ENCODE data around the gene CEP112. TPM values are rescaled to one million over a fixed set of nuclear protein-coding genes. Genes with fewer than 3 reads are reported as not detected.

The CEP112 gene
- total and polyA plus RNA-seq, 2 of the 13 experiments (the other 11 are each of a cell fraction or from before 2014, with no cell fraction given), result 1.2 to 3.4 TPM

DNA sequence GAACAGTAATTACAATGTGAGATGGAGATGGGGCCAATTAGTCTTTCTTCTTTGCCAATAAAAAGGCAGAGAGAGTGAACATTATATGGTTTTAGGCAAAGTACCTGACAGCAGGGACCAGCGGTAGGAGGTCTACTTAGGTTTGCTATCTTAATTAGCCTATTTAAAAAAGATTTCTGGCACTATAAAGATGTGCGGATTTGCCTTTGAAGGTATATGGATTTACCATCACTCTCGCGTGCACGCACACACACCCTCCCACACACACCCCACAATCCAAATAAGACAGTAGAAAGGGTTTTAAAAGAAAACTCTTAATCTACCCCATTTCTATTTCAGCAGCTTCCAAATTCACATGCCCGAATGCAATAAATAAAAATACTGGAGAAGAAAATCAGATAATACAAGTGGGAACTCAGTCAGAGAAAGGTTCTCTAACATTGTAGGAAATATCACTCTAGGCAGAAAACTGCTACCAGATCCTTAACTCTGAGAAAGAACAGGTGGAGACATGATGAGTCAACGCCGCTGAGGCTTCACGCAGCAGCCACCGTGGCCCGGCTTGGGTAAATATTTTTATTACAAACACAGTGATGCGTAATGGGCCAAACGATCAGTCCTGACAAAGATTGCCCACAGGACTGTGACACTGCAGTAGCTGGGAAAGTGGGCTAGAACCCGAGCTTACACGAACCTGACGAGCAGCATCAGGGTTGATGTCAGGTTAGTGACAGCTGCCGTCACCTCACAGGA lies 563.9 kb downstream of the CEP112 start (continued):
- TF ChIP-seq, protein P1, sequence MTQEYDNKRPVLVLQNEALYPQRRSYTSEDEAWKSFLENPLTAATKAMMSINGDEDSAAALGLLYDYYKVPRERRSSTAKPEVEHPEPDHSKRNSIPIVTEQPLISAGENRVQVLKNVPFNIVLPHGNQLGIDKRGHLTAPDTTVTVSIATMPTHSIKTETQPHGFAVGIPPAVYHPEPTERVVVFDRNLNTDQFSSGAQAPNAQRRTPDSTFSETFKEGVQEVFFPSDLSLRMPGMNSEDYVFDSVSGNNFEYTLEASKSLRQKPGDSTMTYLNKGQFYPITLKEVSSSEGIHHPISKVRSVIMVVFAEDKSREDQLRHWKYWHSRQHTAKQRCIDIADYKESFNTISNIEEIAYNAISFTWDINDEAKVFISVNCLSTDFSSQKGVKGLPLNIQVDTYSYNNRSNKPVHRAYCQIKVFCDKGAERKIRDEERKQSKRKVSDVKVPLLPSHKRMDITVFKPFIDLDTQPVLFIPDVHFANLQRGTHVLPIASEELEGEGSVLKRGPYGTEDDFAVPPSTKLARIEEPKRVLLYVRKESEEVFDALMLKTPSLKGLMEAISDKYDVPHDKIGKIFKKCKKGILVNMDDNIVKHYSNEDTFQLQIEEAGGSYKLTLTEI (CRISPR knock-in tag; conservative IDR thresholded peaks at IDR 0.05), result no peak
- TF ChIP-seq, protein P2, sequence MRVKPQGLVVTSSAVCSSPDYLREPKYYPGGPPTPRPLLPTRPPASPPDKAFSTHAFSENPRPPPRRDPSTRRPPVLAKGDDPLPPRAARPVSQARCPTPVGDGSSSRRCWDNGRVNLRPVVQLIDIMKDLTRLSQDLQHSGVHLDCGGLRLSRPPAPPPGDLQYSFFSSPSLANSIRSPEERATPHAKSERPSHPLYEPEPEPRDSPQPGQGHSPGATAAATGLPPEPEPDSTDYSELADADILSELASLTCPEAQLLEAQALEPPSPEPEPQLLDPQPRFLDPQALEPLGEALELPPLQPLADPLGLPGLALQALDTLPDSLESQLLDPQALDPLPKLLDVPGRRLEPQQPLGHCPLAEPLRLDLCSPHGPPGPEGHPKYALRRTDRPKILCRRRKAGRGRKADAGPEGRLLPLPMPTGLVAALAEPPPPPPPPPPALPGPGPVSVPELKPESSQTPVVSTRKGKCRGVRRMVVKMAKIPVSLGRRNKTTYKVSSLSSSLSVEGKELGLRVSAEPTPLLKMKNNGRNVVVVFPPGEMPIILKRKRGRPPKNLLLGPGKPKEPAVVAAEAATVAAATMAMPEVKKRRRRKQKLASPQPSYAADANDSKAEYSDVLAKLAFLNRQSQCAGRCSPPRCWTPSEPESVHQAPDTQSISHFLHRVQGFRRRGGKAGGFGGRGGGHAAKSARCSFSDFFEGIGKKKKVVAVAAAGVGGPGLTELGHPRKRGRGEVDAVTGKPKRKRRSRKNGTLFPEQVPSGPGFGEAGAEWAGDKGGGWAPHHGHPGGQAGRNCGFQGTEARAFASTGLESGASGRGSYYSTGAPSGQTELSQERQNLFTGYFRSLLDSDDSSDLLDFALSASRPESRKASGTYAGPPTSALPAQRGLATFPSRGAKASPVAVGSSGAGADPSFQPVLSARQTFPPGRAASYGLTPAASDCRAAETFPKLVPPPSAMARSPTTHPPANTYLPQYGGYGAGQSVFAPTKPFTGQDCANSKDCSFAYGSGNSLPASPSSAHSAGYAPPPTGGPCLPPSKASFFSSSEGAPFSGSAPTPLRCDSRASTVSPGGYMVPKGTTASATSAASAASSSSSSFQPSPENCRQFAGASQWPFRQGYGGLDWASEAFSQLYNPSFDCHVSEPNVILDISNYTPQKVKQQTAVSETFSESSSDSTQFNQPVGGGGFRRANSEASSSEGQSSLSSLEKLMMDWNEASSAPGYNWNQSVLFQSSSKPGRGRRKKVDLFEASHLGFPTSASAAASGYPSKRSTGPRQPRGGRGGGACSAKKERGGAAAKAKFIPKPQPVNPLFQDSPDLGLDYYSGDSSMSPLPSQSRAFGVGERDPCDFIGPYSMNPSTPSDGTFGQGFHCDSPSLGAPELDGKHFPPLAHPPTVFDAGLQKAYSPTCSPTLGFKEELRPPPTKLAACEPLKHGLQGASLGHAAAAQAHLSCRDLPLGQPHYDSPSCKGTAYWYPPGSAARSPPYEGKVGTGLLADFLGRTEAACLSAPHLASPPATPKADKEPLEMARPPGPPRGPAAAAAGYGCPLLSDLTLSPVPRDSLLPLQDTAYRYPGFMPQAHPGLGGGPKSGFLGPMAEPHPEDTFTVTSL (CRISPR knock-in tag; IDR thresholded peaks at IDR 0.05; ENCODE audit: borderline replicate concordance), result peak; percentile 64; the same call in 1 of the 2 replicates
- TF ChIP-seq HHEX (CRISPR knock-in tag; IDR thresholded peaks at IDR 0.05), result no peak
- TF ChIP-seq, protein P3, sequence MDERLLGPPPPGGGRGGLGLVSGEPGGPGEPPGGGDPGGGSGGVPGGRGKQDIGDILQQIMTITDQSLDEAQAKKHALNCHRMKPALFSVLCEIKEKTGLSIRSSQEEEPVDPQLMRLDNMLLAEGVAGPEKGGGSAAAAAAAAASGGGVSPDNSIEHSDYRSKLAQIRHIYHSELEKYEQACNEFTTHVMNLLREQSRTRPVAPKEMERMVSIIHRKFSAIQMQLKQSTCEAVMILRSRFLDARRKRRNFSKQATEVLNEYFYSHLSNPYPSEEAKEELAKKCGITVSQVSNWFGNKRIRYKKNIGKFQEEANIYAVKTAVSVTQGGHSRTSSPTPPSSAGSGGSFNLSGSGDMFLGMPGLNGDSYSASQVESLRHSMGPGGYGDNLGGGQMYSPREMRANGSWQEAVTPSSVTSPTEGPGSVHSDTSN (CRISPR knock-in tag; IDR thresholded peaks at IDR 0.05), result no peak
- no peak for TF ChIP-seq KLF9 (CRISPR knock-in tag; IDR thresholded peaks at IDR 0.05; ENCODE audit: low read depth)
- TF ChIP-seq ZFP37 (CRISPR knock-in tag; IDR thresholded peaks at IDR 0.05; ENCODE audit: borderline replicate concordance), result no peak
- TF ChIP-seq, protein P4, sequence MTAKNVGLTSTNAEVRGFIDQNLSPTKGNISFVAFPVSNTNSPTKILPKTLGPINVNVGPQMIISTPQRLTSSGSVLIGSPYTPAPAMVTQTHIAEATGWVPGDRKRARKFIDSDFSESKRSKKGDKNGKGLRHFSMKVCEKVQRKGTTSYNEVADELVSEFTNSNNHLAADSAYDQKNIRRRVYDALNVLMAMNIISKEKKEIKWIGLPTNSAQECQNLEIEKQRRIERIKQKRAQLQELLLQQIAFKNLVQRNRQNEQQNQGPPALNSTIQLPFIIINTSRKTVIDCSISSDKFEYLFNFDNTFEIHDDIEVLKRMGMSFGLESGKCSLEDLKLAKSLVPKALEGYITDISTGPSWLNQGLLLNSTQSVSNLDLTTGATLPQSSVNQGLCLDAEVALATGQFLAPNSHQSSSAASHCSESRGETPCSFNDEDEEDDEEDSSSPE (CRISPR knock-in tag; IDR thresholded peaks at IDR 0.05), result no peak
- TF ChIP-seq RORA (CRISPR knock-in tag; IDR thresholded peaks at IDR 0.05), result no peak
- TF ChIP-seq, protein P5, sequence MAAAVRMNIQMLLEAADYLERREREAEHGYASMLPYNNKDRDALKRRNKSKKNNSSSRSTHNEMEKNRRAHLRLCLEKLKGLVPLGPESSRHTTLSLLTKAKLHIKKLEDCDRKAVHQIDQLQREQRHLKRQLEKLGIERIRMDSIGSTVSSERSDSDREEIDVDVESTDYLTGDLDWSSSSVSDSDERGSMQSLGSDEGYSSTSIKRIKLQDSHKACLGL (CRISPR knock-in tag; IDR thresholded peaks at IDR 0.05), result no peak
- TF ChIP-seq HES4 (CRISPR knock-in tag; IDR thresholded peaks at IDR 0.05; ENCODE audit: borderline replicate concordance), result no peak
- no peak for TF ChIP-seq MEF2D (CRISPR knock-in tag; IDR thresholded peaks at IDR 0.05)
- TF ChIP-seq SNAPC2 (CRISPR knock-in tag; IDR thresholded peaks at IDR 0.05), result no peak
- TF ChIP-seq RCOR2 (CRISPR knock-in tag; IDR thresholded peaks at IDR 0.05), result 0 out of 2 replicates have a peak, but pooled peaks have one; percentile 38
- TF ChIP-seq BCL6 (CRISPR knock-in tag; IDR thresholded peaks at IDR 0.05), result peak; percentile 57
- TF ChIP-seq, protein P6, sequence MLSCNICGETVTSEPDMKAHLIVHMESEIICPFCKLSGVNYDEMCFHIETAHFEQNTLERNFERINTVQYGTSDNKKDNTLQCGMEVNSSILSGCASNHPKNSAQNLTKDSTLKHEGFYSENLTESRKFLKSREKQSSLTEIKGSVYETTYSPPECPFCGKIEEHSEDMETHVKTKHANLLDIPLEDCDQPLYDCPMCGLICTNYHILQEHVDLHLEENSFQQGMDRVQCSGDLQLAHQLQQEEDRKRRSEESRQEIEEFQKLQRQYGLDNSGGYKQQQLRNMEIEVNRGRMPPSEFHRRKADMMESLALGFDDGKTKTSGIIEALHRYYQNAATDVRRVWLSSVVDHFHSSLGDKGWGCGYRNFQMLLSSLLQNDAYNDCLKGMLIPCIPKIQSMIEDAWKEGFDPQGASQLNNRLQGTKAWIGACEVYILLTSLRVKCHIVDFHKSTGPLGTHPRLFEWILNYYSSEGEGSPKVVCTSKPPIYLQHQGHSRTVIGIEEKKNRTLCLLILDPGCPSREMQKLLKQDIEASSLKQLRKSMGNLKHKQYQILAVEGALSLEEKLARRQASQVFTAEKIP (CRISPR knock-in tag; IDR thresholded peaks at IDR 0.05; ENCODE audit: borderline replicate concordance), result no peak
- TF ChIP-seq, protein P7, sequence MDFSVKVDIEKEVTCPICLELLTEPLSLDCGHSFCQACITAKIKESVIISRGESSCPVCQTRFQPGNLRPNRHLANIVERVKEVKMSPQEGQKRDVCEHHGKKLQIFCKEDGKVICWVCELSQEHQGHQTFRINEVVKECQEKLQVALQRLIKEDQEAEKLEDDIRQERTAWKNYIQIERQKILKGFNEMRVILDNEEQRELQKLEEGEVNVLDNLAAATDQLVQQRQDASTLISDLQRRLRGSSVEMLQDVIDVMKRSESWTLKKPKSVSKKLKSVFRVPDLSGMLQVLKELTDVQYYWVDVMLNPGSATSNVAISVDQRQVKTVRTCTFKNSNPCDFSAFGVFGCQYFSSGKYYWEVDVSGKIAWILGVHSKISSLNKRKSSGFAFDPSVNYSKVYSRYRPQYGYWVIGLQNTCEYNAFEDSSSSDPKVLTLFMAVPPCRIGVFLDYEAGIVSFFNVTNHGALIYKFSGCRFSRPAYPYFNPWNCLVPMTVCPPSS (IDR thresholded peaks at IDR 0.05), result no peak

Data from HepG2 (cell line).